Measurements from ENCODE around the gene TMEM238. TPM values are rescaled to one million over a fixed set of nuclear protein-coding genes. Genes with fewer than 3 reads are reported as not detected.

Gene TMEM238
- total RNA-seq, 3 donors from 2014 or later (not counting 1 experiment from before 2014, with no cell fraction given): 2.9 to 5.1 (median 4.0) TPM

- H3K36me3 Mint-ChIP-seq: no peaks in the 10 kb centered on the region
- intact Hi-C loops (cut with micrococcal nuclease): no loop called here
- H3K4me1 Mint-ChIP-seq: peaks cover 36 to 61% of the 10 kb centered on the region in 2 donors
- Histone ChIP-seq H3K27ac (ENCODE audit: low read length) (no peak overlapping the region), H3K9me3 (ENCODE audit: control insufficient read depth, insufficient read depth, low read length) (no peaks in the 10 kb centered on the region), H3K36me3 (ENCODE audit: control insufficient read depth, insufficient read depth, low read length) (peaks cover 43% of the 10 kb centered on the region), H3K27me3 (ENCODE audit: control insufficient read depth, insufficient read depth, low read length) (no peaks in the 10 kb centered on the region), H3K4me3 (ENCODE audit: low read length) (no peak overlapping the region), H3K4me1 (ENCODE audit: control insufficient read depth, insufficient read depth, low read length) (peaks cover 49% of the 10 kb centered on the region)
- H3K4me3 Mint-ChIP-seq: peak overlapping the region; percentile 49
- no peaks in the 10 kb centered on the region for H3K27me3 Mint-ChIP-seq (ENCODE audit: low read depth in 2 of 2)
- WGBS (ENCODE audit: insufficient coverage): 91% methylated on average over 21 of the region's 21 CpGs
- ATAC-seq (no peak), DNase-seq (no peak)
- peak overlapping the region; percentile 80 to 81 for H3K27ac Mint-ChIP-seq
- no peaks in the 10 kb centered on the region for H3K9me3 Mint-ChIP-seq
- no peak for TF ChIP-seq CTCF (IDR thresholded peaks at IDR 0.05)
These were observed 5.6 kb upstream of the TMEM238 start for GRCh38 chr19:55389386-55390317.

GRCh38 chr19:55387736-55388497 is 3.8 kb upstream of the TMEM238 start:
- Histone ChIP-seq H3K36me3 (ENCODE audit: control insufficient read depth, insufficient read depth, low read length) (peaks cover 43% of the 10 kb centered on the region), H3K4me3 (ENCODE audit: low read length) (no peak overlapping the region), H3K4me1 (ENCODE audit: control insufficient read depth, insufficient read depth, low read length) (peaks cover 60% of the 10 kb centered on the region), H3K27ac (ENCODE audit: low read length) (no peak overlapping the region), H3K27me3 (ENCODE audit: control insufficient read depth, insufficient read depth, low read length) (no peaks in the 10 kb centered on the region), H3K9me3 (ENCODE audit: control insufficient read depth, insufficient read depth, low read length) (no peaks in the 10 kb centered on the region)
- Mint-ChIP-seq H3K27ac (peak overlapping the region; percentile 94 to 100), H3K27me3 (ENCODE audit: low read depth in 2 of 2) (no peaks in the 10 kb centered on the region), H3K4me3 (peak overlapping the region; percentile 97), H3K9me3 (no peaks in the 10 kb centered on the region), H3K4me1 (peaks cover 42 to 67% of the 10 kb centered on the region in 2 donors), H3K36me3 (no peaks in the 10 kb centered on the region)
- intact Hi-C loops (cut with micrococcal nuclease): no loop called here
- DNase-seq (no peak), ATAC-seq (no peak)
- WGBS (ENCODE audit: insufficient coverage): 88% methylated on average over 23 of the region's 24 CpGs
- no peak for TF ChIP-seq CTCF (IDR thresholded peaks at IDR 0.05)

GRCh38 chr19:55386493-55386971 is 2.4 kb upstream of the TMEM238 start:
- Histone ChIP-seq H3K27me3 (ENCODE audit: control insufficient read depth, insufficient read depth, low read length) (no peaks in the 10 kb centered on the region), H3K27ac (ENCODE audit: low read length) (peak overlapping the region; percentile 94), H3K9me3 (ENCODE audit: control insufficient read depth, insufficient read depth, low read length) (no peaks in the 10 kb centered on the region), H3K36me3 (ENCODE audit: control insufficient read depth, insufficient read depth, low read length) (peaks cover 43% of the 10 kb centered on the region), H3K4me1 (ENCODE audit: control insufficient read depth, insufficient read depth, low read length) (peaks cover 63% of the 10 kb centered on the region), H3K4me3 (ENCODE audit: low read length) (peak overlapping the region; percentile 72)
- Mint-ChIP-seq H3K27ac (peak overlapping the region; percentile 94 to 100), H3K9me3 (no peaks in the 10 kb centered on the region), H3K4me1 (peaks cover 52 to 78% of the 10 kb centered on the region in 2 donors), H3K4me3 (peak overlapping the region; percentile 97), H3K36me3 (no peaks in the 10 kb centered on the region), H3K27me3 (ENCODE audit: low read depth in 2 of 2) (no peaks in the 10 kb centered on the region)
- TF ChIP-seq CTCF (IDR thresholded peaks at IDR 0.05): no peak
- intact Hi-C loops (cut with micrococcal nuclease): no loop called here
- DNase-seq (no peak), ATAC-seq (no peak)
- 1% methylated on average over 33 of the region's 33 CpGs for WGBS (ENCODE audit: insufficient coverage)
